Heart right ventricle (tissue), 16 donors: ENCODE results near the gene TPM4. TPM values are rescaled to one million over a fixed set of nuclear protein-coding genes. Genes with fewer than 3 reads are reported as not detected.
A peak's percentile ranks its signal among the peaks of the same experiment; 100 is the strongest.

Experiments used
- ATAC-seq, 8 donors: fragments of 200-7000 bp; cut with Tn5 transposase; one replicate each; pipeline ENCODE4 v1.9.1; 2020; ENCODE audit warnings: mild to moderate bottlenecking in 8 of 8, moderate library complexity in 8 of 8, moderate number of reproducible peaks in 1 of 8
- DNase-seq, 2 donors: peaks; one replicate each; pipeline ENCODE4 v3.0.0-alpha.2; 2020
- H3K27ac ChIP-seq, 10 donors: fragments of 200-600 bp; sonication (generic) in 2 of 10; one replicate each; pipeline versions ENCODE4 v1.5.0 to v1.8.0; 2020 to 2022; ENCODE audit warnings: mild to moderate bottlenecking in 3 of 10
- H3K27me3 ChIP-seq, 7 donors: fragments of 200-600 bp; one replicate each; pipeline ENCODE4 v1.8.0; 2021 to 2022; ENCODE audit warnings: mild to moderate bottlenecking in 2 of 7
- H3K36me3 ChIP-seq, 9 donors: fragments of 200-600 bp; sonication (generic) in 1 of 9; one replicate each; pipeline versions ENCODE4 v1.5.0 to v1.8.0; 2020 to 2022; ENCODE audit warnings: mild to moderate bottlenecking in 2 of 9
- H3K4me1 ChIP-seq, 9 donors: fragments of 200-600 bp; sonication (generic) in 1 of 9; one replicate each; pipeline versions ENCODE4 v1.5.0 to v1.8.0; 2020 to 2022; ENCODE audit warnings: mild to moderate bottlenecking in 4 of 9
- H3K4me3 ChIP-seq, 10 donors: fragments of 200-600 bp; sonication (generic) in 2 of 10; one replicate each; pipeline versions ENCODE4 v1.5.0 to v1.8.0; 2020 to 2022; ENCODE audit warnings: mild to moderate bottlenecking in 7 of 10, moderate library complexity in 2 of 10
- H3K9me3 ChIP-seq, 11 donors: fragments of 200-600 bp in 10 of 11; sonication (generic) in 2 of 11; one replicate each; pipeline versions ENCODE4 v1.5.0 to v1.8.0; 2013 to 2022; ENCODE audit warnings: mild to moderate bottlenecking in 2 of 11, control low read depth in 1 of 11, moderate library complexity in 1 of 11
- CTCF ChIP-seq, 9 donors: fragments of 200-600 bp; sonication (generic) in 2 of 9; IDR thresholded peaks; one replicate each; pipeline versions ENCODE4 v1.5.0 to v1.8.0; 2021 to 2022; ENCODE audit warnings: antibody characterized with exemption in 9 of 9, mild to moderate bottlenecking in 5 of 9, moderate library complexity in 1 of 9
- WGBS, 2 donors: extraction: QIAGEN DNeasy Blood & Tissue Kit; methylation state at CpG; one replicate each; pipeline ENCODE4 v1.1.7; 2013; ENCODE audit warnings: inconsistent platforms in 1 of 2; 5-methylcytosine and 5-hydroxymethylcytosine counted together
- intact Hi-C, 10 donors: fragments of 100-400 bp; cut with DNase I; formaldehyde crosslinking; loops; one replicate each; pipeline versions ENCODE4 v1.11.1 to v1.14.2; 2022
- polyA plus RNA-seq, 2 donors: library from polyadenylated mRNA; stranded (reverse); fragments of 200-250 nt; gene quantifications; one replicate each; pipeline ENCODE4 v1.2.3, GENCODE V29; 2013
- total RNA-seq, 10 donors: library from RNA; stranded (reverse); fragmentation: NEBNext Ultra II Directional in 3 of 10; extraction: Animal tissue kit (Norgen Biotek cat#: 25700) in 3 of 10; gene quantifications; one replicate each; pipeline versions ENCODE4 v1.2.1 to v1.2.4, GENCODE V29; 2021 to 2023
- donor health status: Arrhythmogenic right ventricular cardiomyopathy.
- donor health status: ischemic (EF 13 %, LVEDD 7.1; RV severe dilation, severe dysfunction).
- donor health status: healthy with polysubstance abuse.
- donor health status: DM: no; HTN: yes; CAD: no.
- donor health status: DM: no; HTN: no; CAD: no.
- donor health status: ischemic (EF 25% LVEDD 6.9; RV normal size, moderate dysfunction).
- donor health status: ischemic (EF 25% LVEDD 5.7; RV mildly dilated, moderate dysfunction).
- donor health status: healthy.
- donor health status: DM: yes; HTN: yes; CAD: no.
- donor health status: Ischemic cardiomyopathy.
- donor health status: ischemic (EF 35%, LVEDD 5.7; RV mildly dilated, moderate dysfunction).
- donor health status: nonischemic (EF 11% LVEDD 7.7; RV severe dilation, severe dysfunction).
- donor health status: DM: yes; HTN: yes; CAD: no.
- donor health status: PGD.
- donor health status: ischemic (EF 29% LVEDD 5.4; RV normal size, mild dysfunction).
- donor health status: nonischemic (EF 23%, LVEDD 6.1; RV moderate dilation, normal function).

TPM4 gene
- total and polyA plus RNA-seq, 12 donors: 52.0 to 231 (median 76.6) TPM

- Histone ChIP-seq H3K4me3 (peak overlapping the region in 6 of 10 donors; percentile 10 to 39 (median 29)), H3K27me3 (no peaks in the 10 kb centered on the region), H3K4me1 (peaks cover 6 to 50% (median 31%) of the 10 kb centered on the region in 9 donors), H3K9me3 (peaks cover 0 to 4% (median 0%) of the 10 kb centered on the region in 11 donors), H3K36me3 (no peaks in the 10 kb centered on the region), H3K27ac (peak overlapping the region in 7 of 10 donors; percentile 5 to 68 (median 40))
- ATAC-seq: peak; percentile 34 to 70 (median 44)
- DNase-seq: peak; percentile 42 to 55
- WGBS, 2 donors: 67% methylated on average over 40 of the region's 40 CpGs
- TF ChIP-seq CTCF (IDR thresholded peaks at IDR 0.05): no peak
- intact Hi-C loops: loop anchor here in 3 of 10 donors (5.0 to 10.0 kb wide), 2 partner anchors 45 to 47 kb away; partner anchors contain the start of gene RAB8A (in 3 of the 3)
These were observed 8.9 kb upstream of the TPM4 start for GRCh38 chr19:16067205-16067938.

DNA sequence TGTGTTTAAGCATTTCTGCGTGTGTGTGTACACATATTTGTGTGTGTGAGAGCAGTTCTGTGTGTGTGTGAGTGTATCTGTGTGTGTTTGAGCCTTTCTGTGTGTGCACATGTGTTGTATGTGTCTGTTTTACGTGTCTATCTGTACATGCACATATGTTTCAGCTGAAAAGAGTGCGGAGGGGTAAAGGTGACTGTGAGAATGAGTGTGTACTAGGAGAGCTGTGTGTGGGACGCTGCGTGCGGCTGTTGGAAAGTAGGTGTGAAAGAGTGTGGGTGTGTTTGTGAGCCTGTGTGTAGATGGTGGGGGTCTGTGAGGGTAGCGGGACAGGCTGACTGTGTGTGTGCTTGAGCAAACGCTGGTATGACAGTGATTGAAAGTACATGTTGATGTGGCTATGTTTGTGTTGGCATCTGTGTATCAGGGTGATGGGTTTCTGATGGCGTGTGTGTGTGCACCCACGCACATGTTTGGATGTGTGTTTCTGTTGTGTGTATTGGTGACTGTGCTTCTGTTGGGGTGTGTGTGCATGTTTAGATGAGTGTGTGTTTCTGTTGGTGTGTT lies 7.5 kb upstream of the TPM4 start:
- Histone ChIP-seq H3K36me3 (no peaks in the 10 kb centered on the region), H3K27me3 (no peaks in the 10 kb centered on the region), H3K9me3 (no peaks in the 10 kb centered on the region), H3K4me3 (peak overlapping the region in 4 of 10 donors; percentile 6 to 39 (median 22)), H3K27ac (no peak overlapping the region), H3K4me1 (peaks cover 6 to 51% (median 31%) of the 10 kb centered on the region in 9 donors)
- no peak for ATAC-seq
- no peak for DNase-seq
- WGBS, 2 donors: 81 to 86% methylated on average over 10 of the region's 10 CpGs
- TF ChIP-seq CTCF (IDR thresholded peaks at IDR 0.05): no peak
- intact Hi-C loops: loop anchor here in 3 of 10 donors (5.0 to 10.0 kb wide), 2 partner anchors 44 to 46 kb away; partner anchors contain the start of gene RAB8A (in 3 of the 3)

- peak in 1 of 8 donors; percentile 2 for ATAC-seq
- DNase-seq: no peak
- no peaks in the 10 kb centered on the region for H3K36me3 ChIP-seq
- H3K4me1 ChIP-seq: peaks cover 6 to 54% (median 31%) of the 10 kb centered on the region in 9 donors
- TF ChIP-seq CTCF (IDR thresholded peaks at IDR 0.05): no peak
- WGBS, 2 donors: 87% methylated on average over 10 of the region's 10 CpGs
- peak overlapping the region in 3 of 10 donors; percentile 10 to 26 (median 12) for H3K4me3 ChIP-seq
- no peaks in the 10 kb centered on the region for H3K27me3 ChIP-seq
- H3K27ac ChIP-seq: peak overlapping the region; percentile 56 to 88 (median 78)
- no peaks in the 10 kb centered on the region for H3K9me3 ChIP-seq
- intact Hi-C loops: loop anchor here in 4 of 10 donors (5.0 to 10.0 kb wide), 2 partner anchors 42 to 45 kb away; partner anchors contain the start of gene RAB8A (in 4 of the 4)
These were observed 6.4 kb upstream of the TPM4 start for GRCh38 chr19:16069813-16070365.

GRCh38 chr19:16070366-16070990 lies 5.8 kb upstream of the TPM4 start:
- intact Hi-C loops: loop anchor here in 1 of 10 donors (5.0 kb wide), 1 partner anchor 42 kb away; the partner anchor contains the start of gene RAB8A
- Histone ChIP-seq H3K9me3 (no peaks in the 10 kb centered on the region), H3K27me3 (no peaks in the 10 kb centered on the region), H3K27ac (peak overlapping the region; percentile 56 to 88 (median 78)), H3K4me3 (peak overlapping the region in 3 of 10 donors; percentile 10 to 26 (median 12)), H3K4me1 (peaks cover 6 to 57% (median 33%) of the 10 kb centered on the region in 9 donors), H3K36me3 (no peaks in the 10 kb centered on the region)
- TF ChIP-seq CTCF (IDR thresholded peaks at IDR 0.05): no peak
- 64 to 75% methylated on average over 16 of the region's 16 CpGs for WGBS, 2 donors
- DNase-seq (peak; percentile 36 to 50), ATAC-seq (peak in 7 of 8 donors; percentile 34 to 69 (median 56))
